K562 (cell line): Measurements from ENCODE around the gene TMSB10. TPM values are rescaled to one million over a fixed set of nuclear protein-coding genes. Genes with fewer than 3 reads are reported as not detected.

Experiments
- ATAC-seq: fragments of 200-7000 bp; cut with Tn5 transposase; 3 replicates; pipeline ENCODE4 v1.9.1; 2020; ENCODE audit warnings: moderate library complexity
- BruUV-seq: library from RNA; stranded (reverse); fragments of 400-500 nt; replicated peaks from 2 replicates; lab custom pipeline; 2021; lab: Mats Ljungman, UMichigan
- CTCF ChIA-PET: fragments of 300-600 bp; formaldehyde crosslinking; extraction: SDS; loops from one replicate; lab custom pipeline; 2021; ENCODE audit warnings: low intra/inter-chr PET ratio; lab: Yijun Ruan, JAX
- POLR2A ChIA-PET: fragments of 300-600, 350-650 bp; sonication (Branson Sonifier 250); formaldehyde crosslinking; extraction: SDS; loops from one replicate; lab custom pipeline; 2021; ENCODE audit warnings: antibody characterized with exemption, inconsistent platforms; lab: Yijun Ruan, JAX
- DNase-seq, 4 experiments: peaks; one replicate each; pipeline versions ENCODE4 v3.0.0 to v3.0.0-alpha.2; 2011 to 2018; ENCODE audit warnings: low spot score in 3 of 4, mixed read lengths in 3 of 4; ENCODE audit errors: extremely low read depth in 1 of 4
- FAIRE-seq: peaks from 2 replicates; lab custom pipeline; 2011; peaks lifted over from hg19 to GRCh38; lab: Jason Lieb, UNC
- H2AFZ ChIP-seq: 2 replicates; pipeline ENCODE4 v1.6.0; 2011; ENCODE audit warnings: low read depth, low read length, control low read depth, inconsistent platforms
- H3K27ac ChIP-seq: fragments of 200-600 bp; 3 replicates; pipeline ENCODE4 v1.8.0; 2011; ENCODE audit warnings: low read depth, mild to moderate bottlenecking, control low read depth, inconsistent platforms, low read length, moderate library complexity, mixed read lengths; ENCODE audit errors: extremely low read depth
- H3K27me3 ChIP-seq, 2 experiments: fragments of 300-600 bp in 1 of 2; 2 replicates in 1 of 2; 3 replicates in 1 of 2; pipeline versions ENCODE4 v1.6.0 to v1.8.0; 2011; ENCODE audit warnings: inconsistent platforms in 2 of 2, low read length in 2 of 2, mild to moderate bottlenecking in 1 of 2, mixed read lengths in 1 of 2, moderate library complexity in 1 of 2; ENCODE audit not compliant: control insufficient read depth in 2 of 2, insufficient read depth in 2 of 2
- H3K36me3 ChIP-seq: fragments of 300-600 bp; 3 replicates; pipeline ENCODE4 v1.8.0; 2011; ENCODE audit warnings: mild to moderate bottlenecking, low read length, inconsistent platforms; ENCODE audit not compliant: control insufficient read depth, insufficient read depth
- H3K4me1 ChIP-seq, 2 experiments: fragments of 200-600 bp in 1 of 2; replicated peaks in 1 of 2; 2 replicates in 1 of 2; 3 replicates in 1 of 2; pipeline versions ENCODE4 v1.5.1 to v1.8.0; 2011; ENCODE audit warnings: inconsistent platforms in 2 of 2, low read length in 2 of 2, mild to moderate bottlenecking in 1 of 2, mixed read lengths in 1 of 2, moderate library complexity in 1 of 2; ENCODE audit not compliant: control insufficient read depth in 2 of 2, insufficient read depth in 2 of 2
- H3K4me2 ChIP-seq: 2 replicates; pipeline ENCODE4 v1.6.1; 2011; ENCODE audit warnings: low read length, control low read depth, inconsistent platforms, mixed read lengths; ENCODE audit not compliant: insufficient read depth
- H3K4me3 ChIP-seq: fragments of 200-600 bp; sonication (generic), shearing (Covaris generic); 2 replicates; pipeline ENCODE4 v1.5.1; 2016; ENCODE audit warnings: control low read depth, inconsistent platforms
- H3K79me2 ChIP-seq: fragments of 200-600 bp; 3 replicates; pipeline ENCODE4 v1.8.0; 2011; ENCODE audit warnings: low read length, inconsistent platforms; ENCODE audit not compliant: control insufficient read depth, insufficient read depth
- H3K9ac ChIP-seq, 2 experiments: 2 replicates each; pipeline versions ENCODE4 v1.6.0 to v1.6.1; 2011; ENCODE audit warnings: low read depth in 2 of 2, low read length in 2 of 2, control low read depth in 1 of 2, inconsistent platforms in 1 of 2, mild to moderate bottlenecking in 1 of 2, mixed read lengths in 1 of 2; ENCODE audit not compliant: insufficient read depth in 1 of 2
- H3K9me1 ChIP-seq: one replicate; pipeline ENCODE4 v1.6.0; 2011; ENCODE audit warnings: inconsistent platforms, mild to moderate bottlenecking, low read length, moderate library complexity; ENCODE audit not compliant: control insufficient read depth, insufficient read depth
- H3K9me3 ChIP-seq: replicated peaks from 2 replicates; pipeline ENCODE4 v1.5.1; 2011; ENCODE audit warnings: low read depth, low read length, inconsistent platforms; ENCODE audit not compliant: control insufficient read depth, insufficient read depth
- H4K20me1 ChIP-seq: replicated peaks from 2 replicates; pipeline ENCODE4 v1.6.1; 2011; ENCODE audit warnings: low read length, inconsistent platforms, mixed read lengths; ENCODE audit not compliant: control insufficient read depth, insufficient read depth
- CGGBP1 ChIP-seq: fragments of 250-450 bp; sonication (Bioruptor Pico); IDR thresholded peaks from 2 replicates; pipeline ENCODE4 v1.9.0; 2021; ENCODE audit warnings: mild to moderate bottlenecking
- DDX20 ChIP-seq: fragments of 450-650 bp; IDR thresholded peaks from 2 replicates; pipeline ENCODE4 v1.6.1; 2016; ENCODE audit warnings: missing genetic modification characterization, low read depth, mild to moderate bottlenecking, missing compliant biosample characterization, moderate library complexity
- NFIX ChIP-seq: fragments of 250-450 bp; sonication (Bioruptor Pico); IDR thresholded peaks from 2 replicates; pipeline ENCODE4 v1.4.0; 2020; ENCODE audit warnings: low read depth, mild to moderate bottlenecking, moderate library complexity
- TFE3 ChIP-seq: fragments of 450-650 bp; formaldehyde crosslinking; IDR thresholded peaks from 2 replicates; pipeline ENCODE4 v1.4.0; 2020; ENCODE audit warnings: mild to moderate bottlenecking, mixed read lengths
- THAP12 ChIP-seq: fragments of 250-450 bp; sonication (Bioruptor Pico); IDR thresholded peaks from 2 replicates; pipeline ENCODE4 v1.9.0; 2021; ENCODE audit warnings: mild to moderate bottlenecking, inconsistent platforms
- ZNF695 ChIP-seq: fragments of 450-650 bp; formaldehyde crosslinking; IDR thresholded peaks from 2 replicates; pipeline ENCODE4 v1.4.0; 2020; ENCODE audit warnings: mild to moderate bottlenecking, moderate library complexity
- WGBS: fragments of 100-300 bp; shearing (Covaris generic); methylation state at CpG from one replicate; pipeline ENCODE4 v1.1.6; 2016; ENCODE audit warnings: low coverage, mixed read lengths; ENCODE audit not compliant: insufficient coverage; ENCODE audit errors: missing lambda C conversion rate; 5-methylcytosine and 5-hydroxymethylcytosine counted together
- in situ Hi-C: fragments of 300-500 bp; cut with MboI; formaldehyde crosslinking; loops from 4 replicates; pipeline ENCODE4 v1.15.0; 2018; ENCODE audit warnings: inconsistent platforms, mixed read lengths
- intact Hi-C: fragments of 100-400 bp; cut with micrococcal nuclease; formaldehyde crosslinking; loops from 2 replicates; pipeline ENCODE4 v1.14.2; 2022
- polyA plus RNA-seq, 8 experiments: library from polyadenylated mRNA; depleted of rRNA in 4 of 8; stranded (reverse) in 5 of 8; unstranded in 3 of 8; fragments of >200 nt; fragmentation: Nextera tagmentation in 2 of 8; fragmentation: Illumina TruSeq in 1 of 8; extraction: Ambion mirVana in 2 of 8; extraction: Trizol in 1 of 8; gene quantifications; 2 replicates each; pipeline versions ENCODE4 v1.2.1 to v1.2.3, GENCODE V29; 2011 to 2014; ENCODE audit warnings: inconsistent platforms in 1 of 8, missing spikeins in 1 of 8
- total RNA-seq, 7 experiments: library from RNA; depleted of rRNA in 6 of 7; stranded (reverse); fragments of >200 nt in 6 of 7; fragmentation: Illumina TruSeq in 2 of 7; extraction: Trizol in 2 of 7; gene quantifications; 2 replicates each; pipeline versions ENCODE4 v1.2.1 to v1.2.3, GENCODE V29; 2011 to 2021; ENCODE audit warnings: low replicate concordance in 1 of 7

TMSB10 gene
- total and polyA plus RNA-seq, 9 of the 15 experiments (the other 6 are each of a cell fraction or from before 2014, with no cell fraction given), result 382 to 2,226 (median 959) TPM

- intact Hi-C loops (no loop called here), in situ Hi-C loops (no loop called here)
- DNase-seq (no peak), ATAC-seq (no peak), FAIRE-seq (no peak)
- Histone ChIP-seq H3K9me1 (peaks cover 4% of the 10 kb centered on the region), H3K79me2 (no peaks in the 10 kb centered on the region), H4K20me1 (no peaks in the 10 kb centered on the region), H3K4me3 (no peak overlapping the region), H3K9me3 (no peaks in the 10 kb centered on the region), H3K4me2 (no peak overlapping the region), H3K27ac (no peak overlapping the region), H2AFZ (no peak overlapping the region), H3K36me3 (no peaks in the 10 kb centered on the region), H3K9ac (no peak overlapping the region), H3K27me3 (peaks cover 42 to 48% of the 10 kb centered on the region in 2 experiments), H3K4me1 (peaks cover 0 to 13% of the 10 kb centered on the region in 2 experiments; a peak in 4 of 5 replicates)
- 0% methylated on average over 1 of the region's 1 CpG for WGBS
- ChIA-PET POLR2A (no interaction called here), CTCF (no interaction called here)
- BruUV-seq, result no TSS peak
- TF ChIP-seq CGGBP1 (CRISPR knock-in tag) (no peak), NFIX (CRISPR knock-in tag) (no peak)
Measured at GRCh38 chr2:84878459-84878858, 27.0 kb upstream of the TMSB10 start.

GRCh38 chr2:84878896-84879583 is 26.4 kb upstream of the TMSB10 start:
- TF ChIP-seq ZNF695 (CRISPR knock-in tag) (no peak), DDX20 (tag) (no peak), CGGBP1 (CRISPR knock-in tag) (no peak), TFE3 (CRISPR knock-in tag) (no peak), THAP12 (CRISPR knock-in tag) (no peak)
- ChIA-PET POLR2A (no interaction called here), CTCF (no interaction called here)
- peaks cover 38 to 51% of the 10 kb centered on the region in 2 experiments for H3K27me3 ChIP-seq
- H3K9me3 ChIP-seq, result no peaks in the 10 kb centered on the region
- H2AFZ ChIP-seq, result no peak overlapping the region
- in situ Hi-C loops, result no loop called here
- peaks cover 2% of the 10 kb centered on the region for H3K9me1 ChIP-seq
- H4K20me1 ChIP-seq, result no peaks in the 10 kb centered on the region
- H3K4me1 ChIP-seq, result peaks cover 0 to 13% of the 10 kb centered on the region in 2 experiments; a peak in 4 of 5 replicates
- no peaks in the 10 kb centered on the region for H3K36me3 ChIP-seq
- 9% methylated on average over 7 of the region's 7 CpGs for WGBS
- H3K4me2 ChIP-seq, result no peak overlapping the region
- H3K4me3 ChIP-seq, result no peak overlapping the region
- no peak for DNase-seq
- no TSS peak for BruUV-seq
- H3K9ac ChIP-seq, result no peak overlapping the region
- no peak overlapping the region for H3K27ac ChIP-seq
- ATAC-seq, result no peak
- FAIRE-seq, result no peak
- intact Hi-C loops, result no loop called here
- no peaks in the 10 kb centered on the region for H3K79me2 ChIP-seq
